Small intestine (tissue), 7 donors: ENCODE results near the gene PCDHGA1. TPM values are rescaled to one million over a fixed set of nuclear protein-coding genes. Genes with fewer than 3 reads are reported as not detected.
"Not testable (repeated sequence)": the region's sequence is repeated elsewhere in the genome, so short reads cannot be mapped to it uniquely, and the experiment has no call there.

Experiments
- DNase-seq, 2 donors: peaks; one replicate each; pipeline versions ENCODE4 v3.0.0 to v3.0.0-alpha.2; 2013
- FAIRE-seq: peaks from 2 replicates; lab custom pipeline; 2012; peaks lifted over from hg19 to GRCh38; lab: Jason Lieb, UNC
- H3K27ac ChIP-seq, 3 donors: one replicate each; pipeline ENCODE4 v1.5.1; 2013; ENCODE audit warnings: low read length in 2 of 3, mild to moderate bottlenecking in 2 of 3, control low read depth in 1 of 3, inconsistent platforms in 1 of 3, low read depth in 1 of 3, moderate library complexity in 1 of 3
- H3K27me3 ChIP-seq, 3 donors: one replicate each; pipeline ENCODE4 v1.6.1; 2013; ENCODE audit warnings: low read length in 3 of 3, inconsistent platforms in 1 of 3; ENCODE audit not compliant: control insufficient read depth in 3 of 3, insufficient read depth in 3 of 3
- H3K36me3 ChIP-seq, 3 donors: one replicate each; pipeline ENCODE4 v1.6.1; 2013; ENCODE audit warnings: low read length in 3 of 3, inconsistent platforms in 1 of 3, low read depth in 1 of 3, mild to moderate bottlenecking in 1 of 3, moderate library complexity in 1 of 3; ENCODE audit not compliant: control insufficient read depth in 3 of 3, insufficient read depth in 2 of 3
- H3K4me1 ChIP-seq, 3 donors: one replicate each; pipeline ENCODE4 v1.6.1; 2013; ENCODE audit warnings: low read length in 2 of 3, inconsistent platforms in 1 of 3, low read depth in 1 of 3, mild to moderate bottlenecking in 1 of 3, moderate library complexity in 1 of 3; ENCODE audit not compliant: control insufficient read depth in 3 of 3, insufficient read depth in 2 of 3
- H3K4me3 ChIP-seq, 3 donors: one replicate each; pipeline ENCODE4 v1.5.1; 2013; ENCODE audit warnings: low read length in 3 of 3, control low read depth in 1 of 3, inconsistent platforms in 1 of 3, low read depth in 1 of 3, mild to moderate bottlenecking in 1 of 3, moderate library complexity in 1 of 3
- H3K9me3 ChIP-seq, 2 donors: one replicate each; pipeline ENCODE4 v1.6.1; 2013; ENCODE audit warnings: low read depth in 1 of 2, low read length in 1 of 2; ENCODE audit not compliant: control insufficient read depth in 2 of 2, insufficient read depth in 1 of 2
- WGBS, 3 donors: extraction: QIAGEN DNeasy Blood & Tissue Kit; methylation state at CpG; one replicate each; pipeline ENCODE4 v1.1.7; 2013; 5-methylcytosine and 5-hydroxymethylcytosine counted together
- polyA plus RNA-seq, 4 donors: library from polyadenylated mRNA; stranded (reverse) in 3 of 4; unstranded in 1 of 4; fragments of 200-250 nt in 3 of 4; fragments of 120-200 nt in 1 of 4; gene quantifications; one replicate each; pipeline versions ENCODE4 v1.2.1 to v1.2.3, GENCODE V29; 2013
- donor health status: healthy with polysubstance abuse.
- donor health status: control.
- donor health status: control.
- donor health status: Bipolar disorder and iron deficiency.
- donor health status: healthy.

Gene PCDHGA1
- polyA plus RNA-seq, 4 donors, result 0.10 to 0.27 (median 0.13) TPM; not detected in 1

DNA sequence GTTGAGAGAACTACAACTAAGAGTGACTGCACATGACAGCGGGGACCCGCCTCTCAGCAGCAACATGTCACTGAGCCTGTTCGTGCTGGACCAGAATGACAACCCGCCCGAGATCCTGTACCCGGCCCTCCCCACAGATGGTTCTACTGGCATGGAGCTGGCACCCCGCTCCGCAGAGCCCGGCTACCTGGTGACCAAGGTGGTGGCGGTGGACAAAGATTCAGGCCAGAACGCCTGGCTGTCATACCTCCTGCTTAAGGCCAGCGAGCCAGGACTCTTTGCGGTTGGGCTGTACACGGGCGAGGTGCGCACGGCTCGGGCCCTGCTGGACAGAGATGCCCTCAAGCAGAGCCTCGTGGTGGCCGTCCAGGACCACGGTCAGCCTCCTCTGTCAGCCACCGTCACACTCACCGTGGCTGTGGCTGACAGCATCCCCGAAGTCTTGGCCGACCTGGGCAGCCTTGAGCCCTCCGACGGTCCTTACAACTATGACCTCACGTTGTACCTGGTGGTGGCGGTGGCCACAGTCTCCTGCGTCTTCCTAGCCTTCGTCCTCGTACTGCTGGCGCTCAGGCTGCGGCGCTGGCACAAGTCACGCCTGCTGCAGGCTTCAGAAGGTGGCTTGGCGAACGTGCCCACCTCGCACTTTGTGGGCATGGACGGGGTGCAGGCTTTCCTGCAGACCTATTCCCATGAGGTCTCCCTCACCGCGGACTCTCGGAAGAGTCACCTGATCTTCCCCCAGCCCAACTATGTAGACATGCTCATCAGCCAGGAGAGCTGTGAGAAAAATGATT is 54.4 kb downstream of the PCDHGA1 start:
- Histone ChIP-seq H3K4me1 (no peaks in the 10 kb centered on the region), H3K36me3 (no peaks in the 10 kb centered on the region), H3K27me3 (peaks cover 0 to 35% (median 15%) of the 10 kb centered on the region in 3 donors), H3K27ac (no peak overlapping the region), H3K9me3 (peaks cover 3 to 56% of the 10 kb centered on the region in 2 donors), H3K4me3 (no peak overlapping the region)
- FAIRE-seq (no peak), DNase-seq (no peak)
- 55 to 62% (median 58%) methylated on average over 43 of the region's 43 CpGs for WGBS, 3 donors

DNA sequence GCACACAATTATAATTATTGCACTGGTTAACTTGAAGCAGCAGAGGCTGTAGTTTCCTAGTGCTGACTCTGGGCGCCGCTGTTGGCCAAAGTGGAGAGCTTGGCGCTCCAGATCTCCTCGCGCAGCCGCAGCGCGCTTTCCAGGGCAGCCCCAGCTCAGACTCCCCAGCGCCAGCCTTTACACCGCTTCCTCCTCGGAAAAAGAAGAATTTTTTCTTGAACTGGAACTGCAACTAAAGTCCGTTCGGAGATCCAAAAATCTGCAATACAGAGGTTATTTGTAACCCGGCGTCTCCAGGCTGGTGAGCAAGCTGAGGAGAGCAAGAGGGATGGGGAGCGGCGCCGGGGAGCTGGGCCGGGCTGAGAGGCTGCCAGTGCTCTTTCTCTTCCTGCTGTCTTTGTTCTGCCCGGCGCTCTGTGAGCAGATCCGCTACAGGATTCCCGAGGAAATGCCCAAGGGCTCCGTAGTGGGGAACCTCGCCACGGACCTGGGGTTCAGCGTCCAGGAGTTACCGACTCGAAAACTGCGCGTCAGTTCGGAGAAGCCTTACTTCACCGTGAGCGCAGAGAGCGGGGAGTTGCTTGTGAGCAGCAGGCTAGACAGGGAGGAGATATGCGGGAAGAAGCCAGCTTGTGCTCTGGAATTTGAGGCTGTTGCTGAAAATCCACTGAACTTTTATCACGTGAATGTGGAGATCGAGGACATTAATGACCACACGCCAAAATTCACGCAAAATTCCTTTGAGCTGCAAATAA is 57.4 kb downstream of the PCDHGA1 start, which contains the start of gene PCDHGB4:
Gene PCDHGB4, plus strand, starts transcription at position 142 of the 755 bp plus-strand sequence. Its CDS starts 187 bp downstream, at position 329.
- FAIRE-seq, H3K4me1 ChIP-seq, H3K36me3 ChIP-seq, H3K4me3 ChIP-seq, H3K27ac ChIP-seq: not testable (repeated sequence)
- Histone ChIP-seq H3K27me3 (peaks cover 0 to 40% (median 17%) of the 10 kb centered on the region in 3 donors), H3K9me3 (peaks cover 7 to 58% of the 10 kb centered on the region in 2 donors)
- WGBS, 3 donors, result 14 to 42% (median 39%) methylated on average over 17 to 22 of the region's 40 CpGs
- peak in 1 of 2 donors; percentile 30 for DNase-seq

DNA sequence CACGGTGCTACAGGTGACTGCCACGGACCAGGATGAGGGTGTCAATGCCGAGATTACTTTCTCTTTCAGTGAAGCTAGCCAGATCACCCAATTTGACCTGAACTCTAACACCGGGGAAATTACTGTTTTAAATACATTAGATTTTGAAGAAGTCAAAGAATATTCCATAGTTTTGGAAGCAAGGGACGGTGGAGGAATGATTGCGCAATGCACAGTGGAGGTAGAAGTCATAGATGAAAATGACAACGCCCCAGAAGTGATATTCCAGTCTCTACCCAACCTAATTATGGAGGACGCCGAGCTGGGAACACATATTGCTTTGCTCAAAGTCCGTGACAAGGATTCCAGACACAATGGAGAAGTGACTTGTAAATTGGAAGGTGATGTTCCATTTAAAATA is 58.3 kb downstream of the PCDHGA1 start:
- no peak for DNase-seq
- Histone ChIP-seq H3K27me3 (peaks cover 0 to 39% (median 17%) of the 10 kb centered on the region in 3 donors), H3K9me3 (peaks cover 8 to 58% of the 10 kb centered on the region in 2 donors), H3K4me3 (no peak overlapping the region), H3K36me3 (no peaks in the 10 kb centered on the region), H3K27ac (no peak overlapping the region), H3K4me1 (no peaks in the 10 kb centered on the region)
- 49 to 56% (median 49%) methylated on average over 10 of the region's 10 CpGs for WGBS, 3 donors
- FAIRE-seq, result no peak

- Histone ChIP-seq H3K27ac (no peak overlapping the region), H3K4me3 (no peak overlapping the region), H3K9me3 (peaks cover 8 to 58% of the 10 kb centered on the region in 2 donors), H3K27me3 (peaks cover 0 to 36% (median 22%) of the 10 kb centered on the region in 3 donors), H3K36me3 (no peaks in the 10 kb centered on the region), H3K4me1 (no peaks in the 10 kb centered on the region)
- no peak for FAIRE-seq
- WGBS, 3 donors, result 43 to 63% (median 63%) methylated on average over 70 to 77 of the region's 77 CpGs
- no peak for DNase-seq
Measured at GRCh38 chr5:141389153-141390042, 59.1 kb downstream of the PCDHGA1 start.

- Histone ChIP-seq H3K27me3 (peaks cover 0 to 31% (median 23%) of the 10 kb centered on the region in 3 donors), H3K4me1 (no peaks in the 10 kb centered on the region), H3K9me3 (peaks cover 8 to 51% of the 10 kb centered on the region in 2 donors), H3K4me3 (no peak within 1 kb of the TSS), H3K27ac (no peak within 1 kb of the TSS), H3K36me3 (no peaks in the 10 kb centered on the region)
- WGBS, 3 donors, result 31 to 47% (median 46%) methylated on average over 38 of the region's 38 CpGs
- no peak for FAIRE-seq
- DNase-seq, result no peak
Measured at GRCh38 chr5:141392429-141393198, 62.3 kb downstream of the PCDHGA1 start, which contains the start of gene PCDHGA8. TSS of gene PCDHGA8 (plus strand) at chr5:141392633. CDS start at chr5:141392814, 181 bp downstream.

GRCh38 chr5:141393267-141393666 is 63.0 kb downstream of the PCDHGA1 start:
- FAIRE-seq, result no peak
- H3K4me3 ChIP-seq, result no peak overlapping the region
- 40 to 52% (median 50%) methylated on average over 21 of the region's 21 CpGs for WGBS, 3 donors

GRCh38 chr5:141394401-141395187 is 64.3 kb downstream of the PCDHGA1 start:
- Histone ChIP-seq H3K27me3 (peaks cover 0 to 33% (median 27%) of the 10 kb centered on the region in 3 donors), H3K9me3 (peaks cover 5 to 51% of the 10 kb centered on the region in 2 donors)
- H3K27ac ChIP-seq, H3K4me1 ChIP-seq, H3K4me3 ChIP-seq, H3K36me3 ChIP-seq, FAIRE-seq, DNase-seq: not testable (repeated sequence)
- WGBS, 3 donors, result 45 to 56% (median 47%) methylated on average over 33 to 46 of the region's 53 CpGs

More at GRCh38 chr5:141393267-141393666, 63.0 kb downstream of the PCDHGA1 start:
- Histone ChIP-seq H3K9me3 (peaks cover 8 to 52% of the 10 kb centered on the region in 2 donors), H3K27ac (no peak overlapping the region), H3K27me3 (peaks cover 0 to 29% (median 22%) of the 10 kb centered on the region in 3 donors), H3K4me1 (no peaks in the 10 kb centered on the region), H3K36me3 (no peaks in the 10 kb centered on the region)
- no peak for DNase-seq
